ENCODE measurements around the gene RNF183.

RNF183 gene

GRCh38 chr9:113302792-113303418 is at the start of gene RNF183:
RNF183 (minus strand) TSS chr9:113303376; CDS start chr9:113298184, 5,192 bp downstream.
- DNase-seq = no peak

DNA sequence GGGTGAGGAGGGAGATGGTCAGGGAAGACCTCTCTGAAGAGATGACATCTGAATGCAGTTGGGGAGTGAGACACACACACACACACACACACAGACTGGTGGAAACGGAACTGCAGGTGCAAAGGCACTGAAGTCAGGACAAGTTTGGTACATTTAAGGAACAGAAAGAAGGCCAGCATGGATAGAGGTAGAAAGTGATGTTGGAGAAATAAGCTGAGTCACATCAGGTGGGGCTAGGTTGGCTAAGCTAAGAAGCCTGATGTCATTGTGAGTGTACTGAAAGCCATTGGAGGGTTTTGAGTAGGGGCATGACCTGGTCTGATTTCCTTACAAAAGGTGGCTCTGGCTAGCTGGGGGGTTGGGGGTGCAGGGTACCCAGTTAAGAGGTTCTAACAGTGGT is 49.2 kb upstream of the RNF183 start:
- DNase-seq = no peak

DNA sequence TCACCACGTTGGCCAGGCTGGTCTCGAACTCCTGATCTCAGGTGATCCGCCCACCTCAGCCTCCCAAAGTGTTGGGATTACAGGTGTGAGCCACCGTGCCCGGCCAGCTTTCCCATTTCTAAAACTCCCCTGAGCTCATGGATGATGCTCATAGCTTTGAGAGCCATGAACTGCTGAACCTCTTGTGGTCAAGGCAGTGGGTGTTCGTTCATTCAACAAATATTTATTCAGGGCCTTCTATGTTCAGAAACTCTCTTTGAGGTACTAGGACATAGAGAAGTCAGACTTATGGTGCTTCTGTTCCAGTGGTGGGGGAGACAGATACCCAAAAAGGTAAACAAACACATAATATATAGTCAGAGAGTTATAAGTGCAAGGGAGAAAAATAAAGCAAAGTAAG is 48.8 kb upstream of the RNF183 start:
- DNase-seq = no peak

DNA sequence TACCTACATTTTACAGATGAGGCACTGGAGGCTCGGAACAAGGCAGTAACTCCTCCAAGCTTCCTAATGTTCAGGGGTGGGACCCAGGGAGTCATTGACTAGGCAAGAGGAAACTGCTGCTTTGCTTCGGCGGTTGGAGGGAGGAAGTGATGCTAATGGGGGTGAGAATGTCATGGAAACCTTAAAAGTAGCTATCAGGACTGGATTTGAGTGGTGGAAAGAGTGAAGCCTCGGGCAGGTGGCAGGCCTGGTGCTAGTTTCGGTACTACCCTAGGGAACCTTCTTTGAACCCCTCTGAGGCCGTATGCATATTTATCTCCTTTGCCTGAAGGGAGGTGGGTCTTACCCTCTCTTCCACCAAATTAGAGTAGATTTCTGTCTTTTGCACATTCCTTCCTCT is 47.8 kb upstream of the RNF183 start:
- no peak for DNase-seq

DNA sequence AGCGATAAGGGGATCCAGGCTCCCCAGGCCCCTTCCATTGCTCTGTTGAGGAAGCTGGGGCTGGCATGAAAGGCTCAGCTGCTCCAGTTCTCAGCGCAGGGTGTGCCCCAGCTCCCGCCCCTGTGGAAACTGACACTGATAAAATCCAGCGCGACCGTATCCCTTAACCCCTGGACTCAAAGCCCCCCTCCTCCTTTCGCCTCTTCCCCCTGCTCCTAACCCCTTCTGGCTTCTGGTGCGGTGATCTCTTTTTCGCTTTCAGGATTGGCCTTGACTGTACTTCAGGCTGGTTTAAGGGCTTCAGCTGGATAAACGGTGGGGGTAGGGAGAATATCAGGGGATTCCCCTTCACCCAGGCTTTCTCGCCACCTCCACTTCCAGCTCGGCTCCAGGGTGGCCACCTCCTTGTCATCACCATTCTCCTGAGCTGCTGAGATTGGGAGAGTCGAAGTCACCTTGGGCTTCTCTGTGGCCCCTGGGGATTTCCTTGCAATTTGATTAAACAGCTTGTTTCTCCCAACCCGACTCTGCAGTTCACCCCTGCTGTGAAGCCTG is 47.0 kb upstream of the RNF183 start:
- no peak for DNase-seq

DNA sequence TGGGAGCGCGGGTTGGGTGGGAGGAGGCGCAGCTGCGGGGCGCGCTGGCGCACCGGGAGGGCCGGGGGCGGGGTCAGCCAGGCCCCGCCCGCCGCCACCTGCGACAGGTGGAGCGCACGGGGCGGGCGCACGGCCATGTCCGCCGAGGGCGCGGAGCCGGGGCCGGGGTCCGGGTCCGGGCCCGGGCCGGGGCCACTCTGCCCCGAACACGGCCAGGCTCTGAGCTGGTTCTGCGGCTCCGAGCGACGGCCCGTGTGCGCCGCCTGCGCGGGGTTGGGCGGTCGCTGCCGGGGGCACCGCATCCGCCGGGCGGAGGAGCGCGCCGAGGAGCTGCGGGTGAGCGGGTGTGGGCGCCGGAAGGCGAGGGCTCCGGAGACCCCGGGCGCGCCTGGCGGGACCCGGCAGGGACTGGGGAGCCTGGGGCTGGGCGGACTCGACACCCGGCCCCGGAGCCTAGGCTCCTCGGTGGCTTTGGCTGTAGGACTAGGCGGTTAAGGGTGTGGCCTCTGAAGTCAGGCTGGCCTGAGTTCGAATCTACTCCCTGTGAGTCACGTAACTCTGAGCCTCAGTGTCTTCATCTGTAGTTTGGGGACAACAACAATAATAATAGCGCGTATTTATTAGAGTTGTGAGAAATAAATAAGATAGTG is 46.4 kb upstream of the RNF183 start, which contains the start of gene BSPRY:
Gene BSPRY (plus strand): TSS at position 97 of the 650 bp plus-strand sequence. CDS start 39 bp downstream, at position 136.
- DNase-seq = no peak

DNA sequence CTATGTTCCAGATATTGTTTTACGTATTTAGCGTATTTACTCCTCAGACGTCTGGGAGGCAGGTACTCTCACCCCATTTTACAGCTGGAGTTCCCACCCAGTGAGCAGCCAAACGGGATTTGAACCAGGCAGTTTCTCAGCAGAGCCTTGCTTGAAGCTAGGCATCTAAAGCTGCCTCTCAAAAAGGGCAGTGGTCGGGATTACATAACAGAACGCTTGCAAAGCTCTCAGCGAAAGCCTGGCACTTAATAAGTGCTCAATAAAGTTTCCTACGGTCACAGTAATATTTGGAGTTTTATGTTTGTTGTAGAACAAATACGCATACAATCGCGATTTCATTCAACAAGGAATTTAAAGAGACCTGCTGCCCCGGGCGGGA is 45.9 kb upstream of the RNF183 start:
- DNase-seq = no peak

GRCh38 chr9:113348437-113348836 is 45.3 kb upstream of the RNF183 start:
- DNase-seq = no peak

GRCh38 chr9:113345671-113346070 is 42.5 kb upstream of the RNF183 start:
- DNase-seq = no peak

DNA sequence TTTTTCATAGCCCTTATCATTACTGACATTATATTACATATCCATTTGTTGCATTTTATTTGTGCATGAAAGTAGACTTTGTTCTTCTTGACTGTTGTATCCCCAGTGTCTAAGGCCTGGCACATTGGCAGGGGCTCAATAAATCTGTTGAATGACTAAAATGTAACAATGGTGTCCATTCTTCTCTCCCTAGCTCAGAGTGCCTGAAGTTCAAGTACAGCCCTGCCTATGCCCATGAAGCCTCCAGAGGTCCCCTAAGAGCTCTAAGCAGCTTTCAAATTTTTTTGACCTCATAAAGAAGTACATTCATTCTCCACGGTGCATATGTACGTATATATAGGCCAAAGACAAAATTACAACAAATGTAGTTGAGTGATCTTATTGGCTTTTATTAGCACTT is 42.0 kb upstream of the RNF183 start:
- no peak for DNase-seq

DNA sequence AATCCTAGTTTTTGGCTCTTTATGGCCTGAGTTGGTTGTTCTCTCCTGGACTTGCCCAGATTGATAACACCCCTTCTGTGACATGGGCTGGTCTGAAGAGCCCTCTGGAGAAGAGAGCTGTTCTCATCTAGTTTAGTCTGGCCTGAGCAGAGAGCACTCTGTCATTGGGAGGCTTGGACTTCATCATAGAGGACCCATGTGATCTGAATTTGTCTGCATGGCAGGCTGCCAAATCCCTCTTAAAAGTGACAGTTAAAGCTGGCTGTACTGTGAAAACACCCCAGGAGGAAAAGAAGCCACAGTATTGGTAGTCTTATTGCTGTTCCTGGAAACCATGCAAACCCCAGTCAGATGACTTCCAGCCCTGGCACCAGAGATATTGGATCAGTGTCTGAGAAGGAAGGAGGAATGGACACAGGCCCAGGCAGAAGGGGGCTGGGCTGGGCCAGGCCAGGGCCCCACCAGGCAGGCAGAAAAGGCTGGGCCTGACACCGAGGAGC is 40.6 kb upstream of the RNF183 start:
- DNase-seq = no peak

- DNase-seq = no peak
Measured at GRCh38 chr9:113341712-113342410, 38.7 kb upstream of the RNF183 start.

DNA sequence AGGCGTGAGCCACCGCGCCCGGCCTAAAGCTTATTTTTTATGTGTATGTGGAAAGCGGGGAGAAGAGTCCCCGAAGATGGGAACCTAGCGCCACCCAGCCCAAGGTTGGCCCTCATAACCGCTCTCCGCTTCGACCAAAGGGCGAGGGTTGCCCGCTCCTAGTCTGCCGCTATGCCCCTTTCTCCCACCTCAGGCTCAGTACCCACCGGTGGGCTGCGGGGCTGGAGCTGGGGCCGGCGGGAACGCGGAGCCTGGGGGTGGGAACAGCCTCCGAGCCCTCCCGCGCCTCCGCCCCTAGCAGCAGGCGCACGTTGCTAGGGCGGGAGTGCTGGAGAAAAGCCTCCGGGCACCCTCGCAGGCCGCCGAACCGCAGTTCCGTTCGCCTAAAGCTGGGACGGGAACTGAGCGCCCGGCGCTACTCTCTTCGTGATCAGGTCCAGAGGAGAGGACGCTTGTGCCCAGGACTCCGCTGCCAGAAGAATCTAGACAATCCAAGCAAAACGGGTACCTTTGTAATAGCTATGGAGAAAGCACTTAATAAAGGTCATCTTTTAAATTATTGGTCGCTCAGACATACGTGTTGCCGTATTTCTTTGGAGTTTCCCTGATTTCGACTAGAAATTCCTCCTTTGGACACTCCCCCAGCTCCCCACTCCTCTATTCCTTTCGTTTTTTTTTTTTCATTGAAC is 37.0 kb upstream of the RNF183 start, which contains the start of gene WDR31:
Gene WDR31 (minus strand): TSS at position 265 of the 689 bp plus-strand sequence. CDS start 8,253 bp downstream, outside the sequence.
- DNase-seq = peak; percentile 69

DNA sequence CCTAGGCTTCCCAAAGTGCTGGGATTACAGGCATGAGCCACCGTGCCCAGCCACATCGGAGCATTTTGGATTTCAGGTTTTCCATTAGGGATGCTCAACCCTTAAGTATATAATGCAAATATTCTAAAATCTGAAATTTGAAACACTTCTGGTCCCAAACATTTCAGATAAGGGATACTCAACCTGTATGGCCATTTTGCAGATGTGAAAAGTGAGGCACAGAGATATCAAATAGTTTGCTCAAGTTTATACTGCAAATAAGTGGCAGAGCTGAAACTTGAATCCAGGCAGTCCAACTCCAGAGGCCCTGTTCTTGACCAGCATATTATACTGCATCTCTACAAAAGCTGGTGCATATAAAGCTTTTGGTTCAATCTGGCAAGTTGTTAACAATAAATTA is 34.5 kb upstream of the RNF183 start:
- no peak for DNase-seq

DNA sequence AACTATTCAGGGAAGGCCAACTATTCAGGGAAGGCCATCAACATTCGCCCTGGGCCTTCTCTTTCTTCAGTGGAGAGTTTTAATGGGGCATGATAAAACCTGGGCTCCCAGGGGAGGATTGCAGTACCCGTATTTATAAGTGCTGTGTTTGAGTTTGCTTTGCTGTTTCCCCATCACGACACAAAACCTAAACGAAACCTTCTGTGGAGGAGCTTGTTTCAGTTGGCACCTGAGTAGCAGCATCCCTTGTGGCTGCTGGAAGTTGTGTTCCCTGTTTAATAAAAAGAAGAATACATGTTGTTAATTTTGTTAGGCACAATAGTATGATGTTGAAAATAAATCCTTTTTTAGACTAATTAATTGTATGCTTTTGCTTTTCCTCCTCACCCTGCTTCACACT is 28.6 kb upstream of the RNF183 start:
- DNase-seq = no peak

DNA sequence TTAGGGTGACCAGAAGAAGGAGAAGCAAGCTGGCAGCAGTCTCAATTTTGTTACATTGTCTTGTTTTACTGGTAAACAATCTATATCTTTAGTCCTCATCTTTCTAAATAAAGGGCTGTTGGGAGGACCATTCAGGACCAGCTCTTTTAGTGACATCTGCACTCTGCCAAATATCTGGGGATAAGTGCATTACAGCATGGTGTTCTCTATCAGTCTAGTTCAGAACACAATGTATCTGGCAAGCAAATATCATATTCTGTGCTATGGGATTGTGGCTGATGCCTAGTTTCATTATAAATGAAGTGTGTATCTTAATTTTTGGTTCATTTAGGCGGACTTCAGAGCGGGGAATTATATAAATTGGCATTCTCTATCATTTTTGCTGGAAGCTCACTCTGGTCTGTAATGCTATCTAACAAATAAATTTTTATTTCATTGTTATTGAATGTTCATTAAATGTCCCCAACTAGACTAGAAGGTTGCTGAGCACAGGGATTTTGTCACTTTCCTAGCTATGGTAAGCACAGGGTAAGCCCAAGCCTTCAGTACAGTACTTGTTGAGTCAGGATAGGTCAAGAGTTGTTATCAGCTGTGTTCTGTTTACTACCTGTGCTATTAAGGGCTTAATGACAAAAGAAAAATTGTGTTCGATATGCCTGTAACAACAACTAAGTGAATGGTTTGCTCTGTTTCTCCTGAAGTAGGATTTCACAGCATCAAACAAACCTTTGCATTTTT is 25.0 kb upstream of the RNF183 start:
- DNase-seq = no peak

DNA sequence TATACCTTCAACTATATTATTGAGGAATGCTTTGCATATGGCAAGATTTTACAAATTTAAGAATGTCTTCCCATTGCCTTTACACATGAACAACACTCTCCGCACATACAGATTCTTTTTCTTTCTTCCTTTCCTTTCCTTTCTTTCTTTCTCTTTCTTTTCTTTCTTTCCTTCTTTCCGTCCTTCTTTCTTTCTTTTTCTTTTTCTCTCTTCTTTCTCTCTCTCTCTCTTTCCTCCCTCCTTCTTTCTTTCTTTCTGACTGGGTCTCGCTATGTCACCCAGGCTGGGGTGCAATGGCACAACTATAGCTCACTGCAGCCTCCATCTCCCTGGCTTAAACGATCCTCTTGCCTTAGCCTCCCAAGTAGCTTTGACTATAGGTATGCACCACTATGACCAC is 23.1 kb upstream of the RNF183 start:
- no peak for DNase-seq

DNA sequence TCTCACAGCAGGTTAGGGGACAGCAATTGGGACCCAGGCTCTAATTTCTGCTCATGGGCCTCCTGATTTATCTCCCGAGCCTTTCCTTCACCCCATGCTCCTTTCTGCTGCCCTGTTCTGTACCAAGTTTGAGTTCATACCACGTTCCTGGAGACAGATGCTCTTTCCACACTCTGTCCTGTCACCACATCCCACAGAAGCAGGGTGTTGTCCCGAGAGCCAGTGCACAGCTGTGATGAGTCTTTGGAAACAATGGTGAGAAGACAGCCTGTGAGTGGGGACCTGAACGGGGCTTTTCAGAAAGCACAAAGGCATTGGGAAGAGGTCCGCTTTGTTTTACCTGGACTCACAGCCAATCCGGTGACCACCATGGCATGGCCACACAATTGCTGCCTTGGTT is 19.5 kb upstream of the RNF183 start:
- DNase-seq = no peak

- no peak for DNase-seq
Measured at GRCh38 chr9:113320051-113320450, 16.9 kb upstream of the RNF183 start.

GRCh38 chr9:113319054-113319453 is 15.9 kb upstream of the RNF183 start:
- no peak for DNase-seq

DNA sequence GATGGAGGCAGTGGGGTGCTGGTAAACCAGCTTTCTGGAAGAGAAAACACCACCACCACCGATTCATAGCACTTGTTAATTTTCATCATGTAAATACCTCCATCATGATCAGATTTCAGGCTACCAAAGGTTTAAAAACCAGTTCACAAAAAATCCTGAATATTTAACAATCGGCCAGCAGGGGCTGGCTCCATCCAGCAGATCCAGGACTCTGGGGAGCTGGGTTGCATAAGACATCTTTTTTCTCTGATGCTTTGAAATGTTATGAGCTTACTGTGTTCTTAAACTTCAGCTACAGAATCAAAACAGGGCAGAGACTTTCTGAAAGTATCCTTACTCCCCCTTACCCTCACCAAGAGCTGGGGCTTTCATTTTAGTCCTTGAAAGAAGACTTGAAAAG is 14.6 kb upstream of the RNF183 start:
- DNase-seq = no peak

GRCh38 chr9:113316030-113316429 is 12.9 kb upstream of the RNF183 start:
- no peak for DNase-seq
